HG03460 (cell line): ENCODE measurements around the gene WWOX.

Experiments
- ATAC-seq: cut with Tn5 transposase; IDR thresholded peaks from one replicate; pipeline ENCODE4 v1.9.1; 2021; ENCODE audit not compliant: unreplicated experiment

WWOX gene

DNA sequence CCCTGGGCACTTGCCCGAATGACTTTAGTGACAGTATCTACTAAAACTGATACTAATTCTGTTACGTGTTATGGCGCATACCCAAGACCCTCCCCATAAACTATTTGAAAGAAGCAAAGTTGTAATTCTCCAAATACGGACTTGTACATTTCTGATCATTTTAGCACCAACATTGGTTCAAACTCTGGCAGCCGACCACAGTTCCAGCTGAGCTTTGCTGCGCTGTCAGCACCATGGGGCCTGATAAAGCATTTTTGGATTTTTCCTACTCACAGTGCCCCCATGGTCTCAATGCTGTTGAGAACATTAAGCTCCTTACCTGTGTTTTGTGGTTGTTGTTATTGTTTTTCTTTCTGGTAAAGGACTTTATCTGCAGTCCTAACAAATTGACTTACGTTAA lies 1040.3 kb downstream of the WWOX start:
- ATAC-seq = no peak

GRCh38 chr16:79143026-79143425 lies 1043.6 kb downstream of the WWOX start:
- no peak for ATAC-seq

DNA sequence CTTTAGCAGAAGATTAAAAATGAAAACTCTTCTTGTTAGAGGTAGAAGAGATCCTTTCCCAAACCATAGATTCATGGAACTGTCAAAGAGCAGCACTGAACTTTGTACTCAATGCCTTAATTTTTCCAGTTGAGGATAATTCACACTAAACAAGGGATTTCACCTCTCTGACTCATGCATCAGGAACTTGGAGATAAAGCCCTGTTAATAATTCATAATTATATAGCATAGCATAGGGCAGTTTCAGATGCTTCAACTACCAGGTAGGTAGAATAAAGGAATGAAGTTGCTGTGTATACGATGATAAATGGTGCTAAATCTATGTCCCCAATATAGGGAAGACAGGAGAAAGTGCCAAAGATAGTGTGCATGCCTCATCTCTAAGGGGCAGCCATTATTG lies 1050.7 kb downstream of the WWOX start:
- ATAC-seq = no peak

GRCh38 chr16:79150632-79151310 lies 1051.3 kb downstream of the WWOX start:
- ATAC-seq = no peak

- ATAC-seq = no peak
Measured at GRCh38 chr16:79154086-79154485, 1054.6 kb downstream of the WWOX start.

DNA sequence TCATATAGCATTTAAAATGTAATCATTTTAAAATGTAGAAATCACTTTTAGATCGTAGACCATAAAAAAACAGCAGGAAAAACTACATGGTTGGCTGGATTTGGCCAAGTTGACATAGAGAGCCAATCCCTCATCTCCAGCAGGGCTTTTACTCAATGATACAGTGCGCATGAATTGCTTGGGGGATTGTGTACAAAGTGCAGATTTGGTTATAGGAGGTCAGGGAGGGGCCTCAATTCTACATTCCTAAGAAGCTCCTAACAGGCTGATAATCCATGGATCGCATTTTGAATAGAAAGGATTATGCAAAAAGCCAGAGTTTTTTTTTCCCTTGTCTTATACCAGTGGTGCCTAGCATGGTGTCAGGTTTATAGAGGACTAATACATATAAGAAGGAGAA lies 1056.0 kb downstream of the WWOX start:
- no peak for ATAC-seq

DNA sequence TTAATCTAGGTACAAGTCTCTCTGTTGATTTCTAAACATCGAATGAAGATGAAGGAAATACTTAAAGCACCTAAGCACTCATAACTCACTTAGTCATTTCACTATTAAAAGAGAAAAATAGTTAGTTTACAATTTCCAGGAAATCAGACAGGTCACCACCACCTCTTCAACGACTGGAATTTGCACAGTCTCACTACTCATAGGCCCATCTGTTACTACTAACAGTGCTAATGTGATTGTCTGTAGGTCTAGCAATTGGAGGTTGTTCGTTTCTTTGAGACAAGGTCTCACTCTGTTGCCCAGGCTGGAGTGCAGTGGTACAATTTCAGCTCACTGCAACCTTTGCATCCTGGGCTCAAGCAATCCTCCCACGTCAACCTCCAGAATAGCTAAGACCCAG lies 1056.5 kb downstream of the WWOX start:
- ATAC-seq = no peak

DNA sequence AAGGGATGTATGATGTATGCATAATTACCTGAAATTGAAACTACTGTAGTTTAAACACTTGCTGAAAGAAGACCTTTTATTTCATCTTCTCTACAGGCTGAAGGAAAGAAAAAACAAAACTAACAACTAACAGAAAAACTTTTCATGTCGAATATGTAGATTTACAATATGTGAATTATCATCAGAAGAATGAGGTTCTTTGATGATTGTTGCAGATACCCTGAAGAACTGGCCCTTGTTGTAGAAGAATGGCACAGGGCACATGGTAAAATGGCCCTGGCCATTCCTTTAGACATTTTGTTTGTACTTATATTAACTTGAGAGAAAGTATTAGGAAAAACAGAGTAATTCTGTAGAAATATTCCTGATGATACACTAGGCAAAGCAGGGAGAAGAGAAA lies 1057.3 kb downstream of the WWOX start:
- no peak for ATAC-seq

- ATAC-seq = no peak
Measured at GRCh38 chr16:79158337-79158736, 1058.9 kb downstream of the WWOX start.

- no peak for ATAC-seq
Measured at GRCh38 chr16:79159261-79160049, 1060.0 kb downstream of the WWOX start.

DNA sequence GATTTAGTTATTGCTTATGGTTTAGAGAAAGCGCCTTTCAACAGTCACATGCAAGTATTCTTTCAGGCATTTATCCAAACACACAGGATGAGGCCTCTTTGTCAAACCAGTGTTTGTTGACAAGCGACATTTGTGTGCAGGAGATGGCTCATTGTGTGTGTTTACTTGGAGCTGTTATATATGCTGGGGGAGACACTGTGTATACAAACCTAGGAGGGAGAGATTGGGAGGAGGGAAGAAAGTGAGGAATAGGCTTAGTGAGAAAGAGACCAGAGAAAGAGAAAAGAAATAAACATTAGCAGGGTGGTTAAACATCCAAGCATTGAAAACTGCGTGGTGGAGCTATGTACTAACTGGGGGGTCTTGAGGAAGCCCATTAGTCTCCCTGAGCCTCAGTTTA lies 1063.5 kb downstream of the WWOX start:
- ATAC-seq = no peak

DNA sequence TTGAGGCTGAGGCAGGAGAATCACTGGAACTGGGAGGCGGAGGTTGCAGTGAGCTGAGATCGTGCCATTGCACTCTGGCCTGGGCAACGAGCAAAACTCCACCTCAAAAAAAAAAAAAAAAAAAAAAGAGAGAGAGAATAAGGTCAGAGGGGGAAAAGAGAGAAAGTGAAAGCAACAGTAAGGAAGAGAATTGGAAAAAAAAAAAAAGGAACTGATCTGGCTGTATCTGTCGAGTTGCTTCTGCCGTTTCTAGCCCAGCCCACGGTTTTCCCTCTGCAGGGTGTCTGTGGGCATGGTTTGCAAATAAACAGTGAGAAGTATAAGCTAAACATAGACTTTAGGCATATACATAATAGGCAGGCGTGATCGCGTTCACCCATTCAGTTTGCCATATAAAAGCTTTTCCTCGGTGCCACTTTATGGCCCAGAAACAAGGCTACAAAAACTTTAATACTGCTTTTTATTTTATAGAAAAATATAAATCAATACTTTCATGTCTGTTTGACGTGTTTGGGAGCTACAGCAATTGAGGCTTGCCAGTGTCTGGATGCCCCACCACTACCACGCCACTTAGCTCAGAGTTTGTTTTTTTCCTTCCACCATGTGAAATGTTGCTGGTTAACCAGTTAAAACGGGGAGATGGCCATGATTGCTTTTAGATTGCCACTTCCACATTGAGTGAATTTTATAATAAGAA lies 1064.4 kb downstream of the WWOX start:
- ATAC-seq = no peak

GRCh38 chr16:79164388-79164995 lies 1065.0 kb downstream of the WWOX start:
- no peak for ATAC-seq

- ATAC-seq = no peak
Measured at GRCh38 chr16:79165079-79165478, 1065.6 kb downstream of the WWOX start.

DNA sequence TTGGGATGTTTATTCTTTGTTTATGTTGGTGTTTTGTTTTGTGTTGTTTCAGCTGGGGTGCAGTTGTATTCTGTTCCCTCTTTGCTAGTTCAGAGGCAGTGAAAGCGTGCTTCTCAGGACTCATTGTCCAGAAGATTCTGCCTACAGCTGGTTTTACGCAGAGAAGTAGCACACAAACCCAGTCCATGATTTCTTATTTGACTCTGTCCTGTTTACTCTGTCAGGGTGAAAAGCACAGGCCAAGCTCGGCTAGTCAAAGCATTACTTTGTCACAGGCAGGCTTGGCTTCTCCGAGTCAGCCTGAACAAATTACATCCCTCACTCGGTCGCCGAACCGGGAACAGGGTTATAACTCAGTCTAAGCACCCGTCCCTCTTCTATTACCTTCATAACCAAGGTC lies 1066.1 kb downstream of the WWOX start:
- ATAC-seq = no peak

DNA sequence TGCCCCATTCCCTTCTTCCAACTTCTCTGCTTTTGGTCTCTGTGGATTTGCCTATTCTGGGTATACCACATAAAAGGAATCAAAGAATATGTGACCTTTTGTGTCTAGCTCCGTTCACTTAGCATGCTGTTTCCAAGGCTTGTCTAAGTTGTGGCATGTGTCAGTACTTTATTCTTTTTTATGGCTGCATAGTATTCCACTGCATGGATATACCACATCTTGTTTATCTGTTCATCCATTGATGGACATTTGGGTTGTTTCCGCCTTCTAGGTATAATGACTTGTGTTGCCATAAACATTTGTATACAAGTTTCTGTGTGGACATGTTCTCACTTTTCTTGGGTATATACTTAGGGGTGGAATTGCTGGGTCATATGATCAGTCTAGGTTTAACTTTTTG lies 1068.4 kb downstream of the WWOX start:
- no peak for ATAC-seq

DNA sequence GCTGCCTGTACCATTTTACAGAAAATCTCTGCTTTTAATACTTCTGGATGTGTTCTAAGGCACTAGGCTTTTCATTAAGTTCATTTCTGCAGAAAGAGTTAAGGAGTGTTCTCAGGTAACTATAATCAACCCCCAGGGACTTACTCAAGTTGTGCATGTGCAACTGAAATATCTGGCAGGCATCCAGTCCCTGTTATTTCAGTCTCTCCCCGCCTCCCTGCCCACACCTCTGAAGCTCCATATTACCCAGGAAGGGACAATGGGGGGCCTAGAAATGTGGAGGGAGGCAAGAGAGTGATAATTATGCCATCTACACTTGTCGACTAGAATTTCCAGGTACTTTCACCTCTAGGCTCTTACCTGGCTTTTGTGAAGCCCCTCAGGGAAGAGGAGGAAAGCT lies 1068.9 kb downstream of the WWOX start:
- ATAC-seq = no peak

- ATAC-seq = no peak
Measured at GRCh38 chr16:79169239-79169638, 1069.8 kb downstream of the WWOX start.

- no peak for ATAC-seq
Measured at GRCh38 chr16:79170555-79171246, 1071.2 kb downstream of the WWOX start.

DNA sequence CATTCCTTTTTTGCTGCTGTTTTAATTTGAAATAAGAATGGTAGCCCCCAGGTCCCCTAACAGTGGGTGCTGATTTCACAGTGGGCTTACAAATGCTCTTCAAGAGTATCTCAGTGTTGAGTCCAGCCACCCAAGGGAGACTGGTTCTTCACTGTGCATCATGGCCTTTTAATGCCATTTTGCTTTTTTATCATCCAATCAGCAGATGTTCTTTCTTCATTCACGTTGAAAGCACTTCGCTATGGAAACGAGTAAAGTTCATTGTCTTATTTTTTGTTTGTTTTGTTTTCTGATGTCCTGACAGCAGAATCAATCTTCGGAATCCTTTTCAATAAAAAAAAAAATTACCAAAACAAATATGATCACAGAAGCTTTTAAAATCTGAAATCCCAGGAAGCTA lies 1072.0 kb downstream of the WWOX start:
- no peak for ATAC-seq
